ENCODE measurements around the gene LHB. TPM values are rescaled to one million over a fixed set of nuclear protein-coding genes. Genes with fewer than 3 reads are reported as not detected.
"Not testable (repeated sequence)": the region's sequence is repeated elsewhere in the genome, so short reads cannot be mapped to it uniquely, and the experiment has no call there.

The LHB gene
- not detected for total RNA-seq

GRCh38 chr19:49017041-49017665 is at the start of gene LHB:
Gene LHB (minus strand): TSS chr19:49017091. CDS start chr19:49017081, 10 bp downstream.
- no peak for DNase-seq (ENCODE audit: low spot score)

DNA sequence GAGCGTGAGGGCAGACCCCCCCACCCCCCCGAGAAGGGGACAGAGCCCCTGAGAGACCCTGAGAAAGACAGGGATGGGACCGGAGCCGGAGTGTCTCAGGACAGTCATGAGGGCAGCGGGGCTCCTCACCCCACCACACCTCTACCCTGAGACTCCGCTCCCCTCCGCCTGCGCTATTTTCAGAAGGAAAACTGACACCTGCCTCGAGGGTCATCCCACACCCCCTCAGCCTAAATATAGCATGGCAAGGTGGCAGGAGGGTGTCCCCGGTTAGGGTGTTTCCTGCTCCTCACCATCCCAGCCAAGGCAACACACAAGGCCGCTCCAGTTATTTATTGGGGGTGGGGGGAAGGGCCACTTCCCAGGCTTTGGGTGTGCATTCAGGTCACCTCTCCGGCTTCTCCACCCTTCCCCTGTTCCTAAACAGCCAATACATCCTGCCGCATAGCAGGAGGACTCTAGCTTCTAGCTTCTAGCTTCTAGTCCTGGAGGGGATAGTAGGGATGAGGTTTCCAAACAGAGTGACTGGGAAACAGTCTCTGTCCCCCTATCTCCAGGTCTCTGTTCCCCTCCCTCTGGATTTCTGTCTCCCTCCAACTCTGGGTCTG is 49.1 kb upstream of the LHB start:
- DNase-seq (ENCODE audit: low spot score) = no peak

GRCh38 chr19:49064768-49065611 is 48.1 kb upstream of the LHB start, which contains the start of gene NTF4:
Gene NTF4 (minus strand): TSS chr19:49064818. CDS start chr19:49061997, 2,821 bp downstream.
- no peak for DNase-seq (ENCODE audit: low spot score)

GRCh38 chr19:49064029-49064629 is 47.2 kb upstream of the LHB start:
- DNase-seq (ENCODE audit: low spot score) = peak; percentile 79

- no peak for DNase-seq (ENCODE audit: low spot score)
Measured at GRCh38 chr19:49061445-49061844, 44.6 kb upstream of the LHB start.

- DNase-seq (ENCODE audit: low spot score) = no peak
Measured at GRCh38 chr19:49061000-49061399, 44.1 kb upstream of the LHB start.

DNA sequence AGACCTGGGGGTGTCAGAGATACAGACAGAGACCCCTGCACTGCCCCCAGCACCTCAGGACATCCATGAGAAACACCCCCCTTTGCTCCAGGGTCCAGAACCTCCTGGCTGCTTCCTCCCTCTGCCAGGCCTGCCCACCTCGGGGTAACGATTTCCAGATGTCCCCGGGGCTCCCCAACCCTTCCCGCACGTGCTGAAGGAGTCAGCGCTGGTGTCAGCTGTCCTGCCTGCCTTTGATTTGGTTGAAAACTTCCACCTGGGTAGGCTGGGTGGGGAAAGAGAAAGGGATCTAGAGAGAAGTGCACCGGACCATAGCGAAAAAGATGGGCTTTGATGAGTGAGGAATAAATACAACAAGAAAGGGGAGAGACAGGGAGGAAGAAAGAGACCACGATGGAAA is 42.2 kb upstream of the LHB start:
- no peak for DNase-seq (ENCODE audit: low spot score)

- no peak for DNase-seq (ENCODE audit: low spot score)
Measured at GRCh38 chr19:49058562-49058961, 41.7 kb upstream of the LHB start.

GRCh38 chr19:49057636-49058234 is 40.8 kb upstream of the LHB start, which contains the start of gene CGB7:
Gene CGB7 (minus strand): TSS chr19:49057749. CDS start chr19:49055375, 2,374 bp downstream.
- DNase-seq (ENCODE audit: low spot score) = peak; percentile 82

DNA sequence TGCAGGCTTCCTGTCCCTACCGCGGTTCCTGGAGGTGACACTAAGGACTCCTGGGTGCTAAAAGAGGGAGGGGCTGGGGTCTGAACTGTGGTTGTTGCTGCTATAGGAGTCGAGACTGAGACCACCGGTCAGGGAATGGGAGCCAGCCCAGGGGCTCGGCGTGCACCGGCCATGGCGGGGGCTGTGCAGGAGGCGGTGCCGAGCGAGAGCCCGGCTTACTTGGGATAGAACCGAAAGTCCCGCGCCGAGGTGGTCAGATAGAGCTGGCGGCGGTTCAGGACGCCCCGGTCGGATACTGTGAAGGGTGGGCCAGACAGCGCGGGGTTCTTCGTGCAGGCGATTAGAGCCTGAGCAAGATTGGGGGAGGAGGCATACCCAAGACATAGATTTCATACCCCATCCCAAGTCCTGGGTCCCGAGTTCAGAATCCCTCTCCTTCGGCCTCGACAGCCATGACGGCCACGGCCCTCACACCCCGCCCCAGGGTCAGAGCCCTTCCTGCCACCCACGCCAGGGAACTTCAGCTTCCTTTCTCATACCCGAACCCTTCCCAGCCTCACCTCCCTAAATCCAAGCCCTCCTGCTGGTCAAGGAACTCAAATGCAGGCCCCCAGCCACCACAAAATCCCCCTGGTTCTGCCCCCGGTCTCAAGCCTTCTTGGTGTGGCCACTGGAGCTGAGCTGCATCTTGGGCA is 40.2 kb upstream of the LHB start:
- not testable (repeated sequence) for DNase-seq (ENCODE audit: low spot score)

DNA sequence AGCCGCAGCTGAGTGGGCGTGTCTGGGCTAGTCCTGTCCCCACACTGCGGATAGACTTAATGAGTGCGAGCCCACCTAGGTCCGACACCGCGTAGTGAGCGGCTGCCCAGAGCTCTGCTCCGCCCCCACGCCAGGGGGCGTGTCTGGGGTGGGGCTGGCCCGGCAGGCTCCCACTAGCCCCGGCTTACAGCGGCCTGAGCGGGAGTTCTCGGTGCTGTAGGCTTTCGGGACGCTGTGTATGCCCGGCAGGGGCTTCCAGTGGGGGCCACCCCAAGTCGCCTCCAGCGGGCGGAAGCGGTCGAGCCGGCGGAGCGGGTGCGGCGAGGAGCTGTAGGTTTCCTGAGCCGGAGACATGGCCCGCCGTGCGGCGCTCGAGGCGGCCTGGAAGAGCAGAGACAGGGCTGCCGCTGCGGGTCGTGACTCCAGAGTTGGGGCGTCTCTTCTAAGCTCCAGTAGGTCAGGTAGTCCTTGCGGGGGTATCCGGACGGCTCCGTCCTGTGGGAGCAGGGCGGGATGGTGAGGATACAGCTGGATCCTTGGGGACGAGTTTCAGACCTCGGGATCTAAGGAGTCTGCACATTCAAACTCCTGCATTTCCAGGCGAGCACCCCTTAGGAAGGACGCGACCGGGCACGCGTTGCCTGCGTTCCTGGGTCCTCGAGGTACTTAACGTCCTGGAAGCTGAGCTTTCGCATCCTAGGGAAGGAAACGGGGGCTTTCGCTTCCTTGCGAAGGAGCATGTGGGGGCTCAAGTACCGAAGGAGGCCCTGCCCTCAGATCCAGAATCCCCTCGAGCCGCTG is 39.4 kb upstream of the LHB start:
- peak; percentile 61 for DNase-seq (ENCODE audit: low spot score)

- DNase-seq (ENCODE audit: low spot score) = not testable (repeated sequence)
Measured at GRCh38 chr19:49050376-49051033, 33.6 kb upstream of the LHB start.

GRCh38 chr19:49049834-49050233 is 32.9 kb upstream of the LHB start:
- DNase-seq (ENCODE audit: low spot score) = not testable (repeated sequence)

- DNase-seq (ENCODE audit: low spot score) = not testable (repeated sequence)
Measured at GRCh38 chr19:49049011-49049410, 32.1 kb upstream of the LHB start, which contains the start of gene CGB8. Gene CGB8 (minus strand): TSS chr19:49049111. CDS start chr19:49048739, 372 bp downstream.

DNA sequence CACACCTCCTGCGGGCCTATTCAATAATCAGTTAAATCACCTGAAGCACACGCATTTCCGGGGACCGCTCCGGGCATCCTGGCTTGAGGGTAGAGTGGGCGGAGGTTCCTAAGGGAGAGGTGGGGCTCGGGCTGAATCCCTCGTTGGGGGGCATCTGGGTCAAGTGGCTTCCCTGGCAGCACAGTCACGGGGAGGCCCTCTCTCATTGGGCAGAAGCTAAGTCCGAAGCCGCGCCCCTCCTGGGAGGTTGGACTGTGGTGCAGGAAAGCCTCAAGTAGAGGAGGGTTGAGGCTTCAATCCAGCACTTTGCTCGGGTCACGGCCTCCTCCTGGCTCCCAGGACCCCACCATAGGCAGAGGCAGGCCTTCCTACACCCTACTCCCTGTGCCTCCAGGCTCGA is 26.7 kb upstream of the LHB start, which contains the start of gene CGB5:
Gene CGB5 (plus strand): TSS at position 301 of the 400 bp plus-strand sequence. CDS start 362 bp downstream, outside the sequence.
- not testable (repeated sequence) for DNase-seq (ENCODE audit: low spot score)

GRCh38 chr19:49042666-49043065 is 25.8 kb upstream of the LHB start:
- not testable (repeated sequence) for DNase-seq (ENCODE audit: low spot score)

- DNase-seq (ENCODE audit: low spot score) = no peak
Measured at GRCh38 chr19:49042177-49042576, 25.3 kb upstream of the LHB start.

GRCh38 chr19:49039736-49040135 is 22.8 kb upstream of the LHB start:
- not testable (repeated sequence) for DNase-seq (ENCODE audit: low spot score)

DNA sequence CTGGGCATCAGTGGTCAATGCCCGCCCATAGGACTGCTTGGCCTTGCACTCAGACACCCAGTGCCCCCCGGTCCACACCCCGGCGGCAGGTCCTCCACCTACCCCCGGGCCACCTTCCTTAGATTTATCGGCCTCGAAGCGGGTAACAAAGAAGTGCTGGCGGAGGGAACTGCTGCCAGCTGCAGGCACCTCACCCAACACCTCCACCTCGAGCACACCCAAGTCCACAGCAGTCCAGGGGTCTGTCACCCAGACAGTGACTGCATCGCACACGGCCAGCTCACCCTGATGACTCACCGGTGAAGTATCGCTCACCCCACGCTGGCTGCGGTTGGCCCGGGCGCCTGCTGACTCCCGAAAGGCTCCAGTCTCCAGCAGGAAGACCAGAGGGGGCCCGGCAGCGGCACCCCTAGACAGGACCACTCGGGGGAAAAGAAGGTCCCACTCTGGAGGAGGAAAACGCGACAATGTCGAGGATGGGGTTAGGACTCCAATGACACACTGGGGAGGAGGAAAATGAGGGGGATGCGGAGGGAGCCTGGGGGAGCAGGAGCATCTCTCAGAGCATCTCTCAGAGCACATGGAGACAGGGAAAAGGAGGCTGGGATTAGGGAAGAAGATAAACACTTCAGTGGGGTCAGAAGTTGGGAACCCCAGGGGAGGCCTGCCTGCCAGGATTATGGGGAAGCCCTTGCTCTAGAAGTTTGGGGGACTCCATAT is 21.8 kb upstream of the LHB start:
- not testable (repeated sequence) for DNase-seq (ENCODE audit: low spot score)

Measured in ureter (tissue), 1 donor.